ENCODE results near the gene HTR6. TPM values are rescaled to one million over a fixed set of nuclear protein-coding genes. Genes with fewer than 3 reads are reported as not detected.

HTR6 gene
- polyA plus RNA-seq, 1 experiment, result not detected

DNA sequence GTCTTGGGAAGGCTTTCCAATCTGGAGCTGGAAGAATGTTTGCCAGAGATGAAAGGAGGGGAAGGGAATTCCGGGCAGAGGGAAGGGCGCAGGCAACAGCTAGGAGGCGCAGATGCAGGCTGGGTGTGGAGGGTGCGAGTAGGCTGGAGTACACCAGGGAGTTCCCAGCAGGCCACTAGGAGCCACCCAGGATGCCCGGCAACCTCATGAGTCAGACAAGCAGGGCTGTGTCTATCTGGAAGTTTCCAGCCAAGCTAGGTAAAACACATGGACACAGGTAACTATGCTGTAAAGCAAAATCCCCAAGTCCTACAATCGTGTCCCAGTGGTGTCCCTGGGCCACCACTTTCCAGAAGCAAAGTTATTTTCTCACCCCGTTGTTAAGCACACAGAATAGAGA is 21.6 kb upstream of the HTR6 start:
- TF ChIP-seq, protein P1, sequence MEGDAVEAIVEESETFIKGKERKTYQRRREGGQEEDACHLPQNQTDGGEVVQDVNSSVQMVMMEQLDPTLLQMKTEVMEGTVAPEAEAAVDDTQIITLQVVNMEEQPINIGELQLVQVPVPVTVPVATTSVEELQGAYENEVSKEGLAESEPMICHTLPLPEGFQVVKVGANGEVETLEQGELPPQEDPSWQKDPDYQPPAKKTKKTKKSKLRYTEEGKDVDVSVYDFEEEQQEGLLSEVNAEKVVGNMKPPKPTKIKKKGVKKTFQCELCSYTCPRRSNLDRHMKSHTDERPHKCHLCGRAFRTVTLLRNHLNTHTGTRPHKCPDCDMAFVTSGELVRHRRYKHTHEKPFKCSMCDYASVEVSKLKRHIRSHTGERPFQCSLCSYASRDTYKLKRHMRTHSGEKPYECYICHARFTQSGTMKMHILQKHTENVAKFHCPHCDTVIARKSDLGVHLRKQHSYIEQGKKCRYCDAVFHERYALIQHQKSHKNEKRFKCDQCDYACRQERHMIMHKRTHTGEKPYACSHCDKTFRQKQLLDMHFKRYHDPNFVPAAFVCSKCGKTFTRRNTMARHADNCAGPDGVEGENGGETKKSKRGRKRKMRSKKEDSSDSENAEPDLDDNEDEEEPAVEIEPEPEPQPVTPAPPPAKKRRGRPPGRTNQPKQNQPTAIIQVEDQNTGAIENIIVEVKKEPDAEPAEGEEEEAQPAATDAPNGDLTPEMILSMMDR (IDR thresholded peaks at IDR 0.05; ENCODE audit: insufficient read depth, low read depth, low read length), result peak; percentile 31; the same call in 1 of the 2 replicates
- ChIA-PET CTCF (interaction anchor here (0.8 to 1.4 kb wide), 7 partner anchors 8 to 269 kb away, joined by 3 to 4 read pairs (median 3); no protein-coding TSS in a partner anchor), POLR2A (no interaction called here)

DNA sequence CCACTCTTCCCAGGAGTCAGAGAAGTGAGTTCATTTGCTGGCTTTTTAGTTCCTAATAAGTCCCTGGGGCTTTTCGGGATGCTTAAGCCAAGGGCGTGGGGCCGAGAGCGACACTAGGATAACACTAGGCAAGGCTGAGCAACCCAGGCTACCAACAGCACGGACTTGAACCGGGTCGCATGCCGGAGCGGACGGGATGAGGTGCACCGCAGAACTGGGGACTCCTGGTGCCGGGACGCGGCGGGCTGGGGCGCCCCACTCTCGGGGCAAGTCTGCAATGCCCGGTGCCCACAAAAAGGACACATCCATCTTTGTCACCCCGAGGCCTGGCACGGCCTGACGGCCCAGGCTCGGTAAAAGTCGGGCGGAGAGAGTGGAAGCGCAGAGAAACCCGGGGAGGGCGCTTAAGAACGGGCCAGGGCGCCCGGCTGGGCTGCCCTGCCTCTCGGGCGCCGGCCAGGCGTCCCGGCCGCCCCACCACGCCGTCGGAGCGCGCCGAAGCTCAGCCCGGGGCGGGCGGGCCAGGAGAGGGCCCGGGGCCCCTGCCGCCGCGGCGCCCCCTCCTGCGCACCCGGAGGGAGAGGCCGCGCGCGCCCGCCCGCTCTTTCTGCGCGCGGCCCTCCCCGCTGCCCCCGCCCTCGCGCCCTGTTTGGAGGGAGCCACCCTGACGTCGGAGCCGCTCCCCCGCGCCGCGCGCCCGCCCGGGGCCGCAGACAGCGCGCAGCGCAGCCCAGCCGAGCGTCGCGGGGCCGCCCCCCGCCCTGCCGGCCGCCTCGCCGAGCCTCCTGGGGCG is 20.9 kb upstream of the HTR6 start, which contains the start of gene NBL1:
Gene NBL1 (plus strand): TSS at position 710 of the 793 bp plus-strand sequence. CDS start 10,720 bp downstream, outside the sequence.
- POLR2A ChIA-PET, result no interaction called here
- peak within 1 kb of the TSS; percentile 63 for H3K4me3 ChIP-seq (ENCODE audit: low read depth, low read length)
- TF ChIP-seq, protein P1 (IDR thresholded peaks at IDR 0.05; ENCODE audit: insufficient read depth, low read depth, low read length), result no peak
- H3K27me3 ChIP-seq (ENCODE audit: control insufficient read depth, insufficient read depth, low read length), result no peaks in the 10 kb centered on the region
- H3K36me3 ChIP-seq (ENCODE audit: control insufficient read depth, insufficient read depth, low read length), result no peaks in the 10 kb centered on the region; the same call in 1 of the 2 replicates
- DNase-seq (ENCODE audit: low read depth), result no peak
- CTCF ChIA-PET, result interaction anchor here (0.8 to 1.4 kb wide), 7 partner anchors 9 to 270 kb away, joined by 3 to 4 read pairs (median 4); no protein-coding TSS in a partner anchor

More for the DNA sequence above, 21.6 kb upstream of the HTR6 start:
- Histone ChIP-seq H3K36me3 (ENCODE audit: control insufficient read depth, insufficient read depth, low read length) (no peaks in the 10 kb centered on the region; the same call in 1 of the 2 replicates), H3K4me3 (ENCODE audit: low read depth, low read length) (peak overlapping the region; percentile 43), H3K27me3 (ENCODE audit: control insufficient read depth, insufficient read depth, low read length) (no peaks in the 10 kb centered on the region)
- DNase-seq (ENCODE audit: low read depth), result no peak

DNA sequence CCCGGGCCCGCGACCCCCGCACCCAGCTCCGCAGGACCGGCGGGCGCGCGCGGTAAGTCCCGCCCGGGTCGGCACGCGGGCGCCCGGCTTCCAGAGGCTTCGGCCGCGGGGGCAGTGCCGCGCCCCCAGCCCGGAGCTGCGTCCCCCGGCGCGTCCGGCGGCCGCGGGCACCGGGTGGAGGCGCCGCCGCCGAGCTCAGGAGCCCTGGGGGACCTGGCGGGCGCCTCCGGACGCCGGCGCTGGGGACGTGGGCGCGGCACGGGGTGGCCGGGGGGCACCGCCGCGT is 20.3 kb upstream of the HTR6 start:
- H3K36me3 ChIP-seq (ENCODE audit: control insufficient read depth, insufficient read depth, low read length), result no peaks in the 10 kb centered on the region; the same call in 1 of the 2 replicates
- ChIA-PET POLR2A (no interaction called here), CTCF (interaction anchor here (0.9 kb wide), 1 partner anchor 245 kb away, joined by 4 read pairs; no protein-coding TSS in a partner anchor)
- DNase-seq (ENCODE audit: low read depth), result no peak
- TF ChIP-seq, protein P1 (IDR thresholded peaks at IDR 0.05; ENCODE audit: insufficient read depth, low read depth, low read length), result no peak
- H3K27me3 ChIP-seq (ENCODE audit: control insufficient read depth, insufficient read depth, low read length), result no peaks in the 10 kb centered on the region
- peak overlapping the region; percentile 63 for H3K4me3 ChIP-seq (ENCODE audit: low read depth, low read length)

DNA sequence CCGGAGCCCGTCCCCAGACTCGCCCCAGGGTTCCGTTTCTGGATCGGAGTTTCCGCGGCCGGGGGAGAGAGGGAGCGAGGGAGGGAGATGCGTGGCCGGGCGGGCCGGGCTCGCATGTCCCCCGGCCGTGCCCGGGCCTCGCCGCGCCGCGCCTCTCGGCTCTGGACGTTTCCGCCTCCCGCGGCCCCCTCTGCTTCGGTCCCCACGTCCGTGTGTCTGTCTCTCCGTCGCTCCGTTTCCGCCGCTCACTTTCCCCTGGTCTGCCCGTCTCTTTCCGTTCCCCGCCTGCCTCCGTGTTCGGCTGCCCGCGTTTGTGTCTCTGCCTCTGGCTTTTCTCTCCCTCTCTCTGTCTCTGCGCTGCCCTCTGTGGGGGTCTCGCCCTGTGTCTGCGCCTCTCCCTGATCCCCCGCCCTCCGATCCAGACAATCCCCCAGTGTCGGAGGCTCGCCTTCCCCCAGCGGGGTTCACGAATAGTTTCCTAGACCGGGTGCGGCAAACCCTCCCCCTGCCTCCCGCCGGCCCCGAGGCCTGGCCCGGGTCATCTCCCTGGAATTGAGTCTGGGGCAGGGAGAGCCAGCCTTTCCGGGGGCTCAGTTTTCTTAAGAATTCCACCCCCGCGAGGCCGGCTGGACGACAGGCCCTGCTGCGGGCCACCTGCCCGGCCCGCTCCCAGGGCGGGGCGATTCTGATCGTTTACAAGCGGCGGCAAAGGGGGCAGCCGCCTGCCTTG is 19.8 kb upstream of the HTR6 start:
- TF ChIP-seq, protein P1 (IDR thresholded peaks at IDR 0.05; ENCODE audit: insufficient read depth, low read depth, low read length), result no peak
- Histone ChIP-seq H3K27me3 (ENCODE audit: control insufficient read depth, insufficient read depth, low read length) (no peaks in the 10 kb centered on the region), H3K4me3 (ENCODE audit: low read depth, low read length) (peak overlapping the region; percentile 63), H3K36me3 (ENCODE audit: control insufficient read depth, insufficient read depth, low read length) (no peaks in the 10 kb centered on the region; the same call in 1 of the 2 replicates)
- ChIA-PET CTCF (interaction anchor here (0.9 kb wide), 1 partner anchor 246 kb away, joined by 4 read pairs; no protein-coding TSS in a partner anchor), POLR2A (no interaction called here)
- no peak for DNase-seq (ENCODE audit: low read depth)

Data from BJ (cell line).